C4-2B (cell line): ENCODE data around the gene ANTXRL.
"Not testable (repeated sequence)": the region's sequence is repeated elsewhere in the genome, so short reads cannot be mapped to it uniquely, and the experiment has no call there.

Experiments used
- CTCF ChIP-seq: fragments of 450-650 bp; conservative IDR thresholded peaks from 2 replicates; pipeline ENCODE4 v1.5.1; 2017; ENCODE audit warnings: mild to moderate bottlenecking
- ZFX ChIP-seq: fragments of 450-650 bp; IDR thresholded peaks from 2 replicates; pipeline ENCODE4 v1.6.1; 2017

- not testable (repeated sequence) for TF ChIP-seq CTCF, ZFX
Measured at GRCh38 chr10:46302765-46303352, 16.1 kb downstream of the ANTXRL start.
